Motor neuron (in vitro differentiated cells): ENCODE results near the gene SMCO3. TPM values are rescaled to one million over a fixed set of nuclear protein-coding genes. Genes with fewer than 3 reads are reported as not detected.

ENCODE experiments used
- ATAC-seq, 8 experiments: fragments of 200-7000 bp; cut with Tn5 transposase; replicated peaks in 6 of 8; 2 replicates each; pipeline ENCODE4 v1.8.0; 2021; ENCODE audit warnings: mild to moderate bottlenecking in 8 of 8, moderate library complexity in 8 of 8
- H3K27ac ChIP-seq, 2 donors: fragments of 250-450 bp; sonication (Bioruptor Pico); 2 replicates each; pipeline ENCODE4 v1.9.0; 2021; ENCODE audit warnings: antibody characterized with exemption in 2 of 2, mild to moderate bottlenecking in 2 of 2, moderate library complexity in 1 of 2
- H3K4me1 ChIP-seq, 2 donors: fragments of 250-450 bp; sonication (Bioruptor Pico); replicated peaks in 1 of 2; 2 replicates each; pipeline ENCODE4 v1.6.1; 2021; ENCODE audit warnings: antibody characterized with exemption in 2 of 2, mild to moderate bottlenecking in 2 of 2, moderate library complexity in 1 of 2
- H3K4me3 ChIP-seq, 5 donors: fragments of 250-450 bp; sonication (Bioruptor Pico); 2 replicates each; pipeline ENCODE4 v1.9.0; 2021; ENCODE audit warnings: antibody characterized with exemption in 5 of 5, mild to moderate bottlenecking in 5 of 5, moderate library complexity in 4 of 5
- WGBS, 10 experiments: fragments of 450-650 bp; shearing (Covaris generic); methylation state at CpG; one replicate each; pipeline ENCODE4 v1.0.0; 2022; 5-methylcytosine and 5-hydroxymethylcytosine counted together
- in situ Hi-C, 9 experiments: fragments of 400-800 bp; cut with MboI; loops; one replicate each; pipeline ENCODE4 v1.15.0; 2021; ENCODE audit warnings: low sequenced_read_pairs in 9 of 9, low pct_unique_long_range_greater_than_20kb in 2 of 9; ENCODE audit not compliant: unreplicated experiment in 9 of 9
- total RNA-seq, 8 experiments: library from RNA; unstranded; fragments of 300-600 nt; gene quantifications; 2 replicates each; pipeline versions ENCODE4 v1.2.3 to v1.2.4, GENCODE V29; 2022

SMCO3 gene
- total RNA-seq, 8 experiments from 2014 or later, result 0.41 to 14.0 (median 0.75) TPM

GRCh38 chr12:14825256-14825655 is 11.3 kb upstream of the SMCO3 start:
- in situ Hi-C loops, result loop anchor here in 6 of 9 experiments (25.0 kb wide), 4 partner anchors 162 to 712 kb away; partner anchors contain the start of gene RERG (in 4 of the 6)
- H3K4me3 ChIP-seq, result no peak overlapping the region
- H3K27ac ChIP-seq, result no peak overlapping the region
- H3K4me1 ChIP-seq, result no peaks in the 10 kb centered on the region
- peak in 2 of 8 experiments; percentile 67 to 78 for ATAC-seq

DNA sequence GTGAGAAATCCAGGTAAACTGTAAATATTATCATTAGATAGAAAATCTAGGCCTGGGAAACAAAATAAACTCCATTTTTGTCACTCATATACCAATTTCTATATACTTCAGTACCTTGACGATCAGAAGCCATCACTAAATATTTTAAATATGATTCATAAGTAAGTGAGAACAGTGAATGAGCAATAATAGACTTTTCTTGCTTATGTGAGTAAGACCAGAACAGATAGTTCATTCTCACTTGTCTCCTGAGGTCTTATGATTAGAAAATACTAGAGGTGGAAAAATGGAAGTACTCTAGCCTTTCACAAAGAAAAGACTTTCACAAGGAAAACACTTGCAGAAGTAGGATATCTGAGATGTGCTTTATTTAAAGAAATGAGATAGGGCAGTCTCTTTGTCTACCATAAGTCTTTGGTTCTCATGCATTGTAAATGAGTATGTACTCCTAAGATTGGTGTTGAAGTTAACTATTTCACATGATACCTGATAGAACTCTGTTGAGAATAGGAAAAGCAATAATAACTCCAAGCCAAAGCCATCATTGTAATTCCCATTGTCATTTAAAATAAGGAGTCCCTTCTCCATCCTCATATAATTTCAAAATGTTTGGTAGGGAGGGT is 10.1 kb upstream of the SMCO3 start:
- in situ Hi-C loops, result no loop called here
- no peaks in the 10 kb centered on the region for H3K4me1 ChIP-seq
- 13 to 100% (median 67%) methylated on average over 1 of the region's 1 CpG; no CpG with 5 or more reads in 3 of the 10 experiments for WGBS, 10 experiments
- no peak overlapping the region for H3K27ac ChIP-seq
- no peak overlapping the region for H3K4me3 ChIP-seq
- ATAC-seq, result no peak

DNA sequence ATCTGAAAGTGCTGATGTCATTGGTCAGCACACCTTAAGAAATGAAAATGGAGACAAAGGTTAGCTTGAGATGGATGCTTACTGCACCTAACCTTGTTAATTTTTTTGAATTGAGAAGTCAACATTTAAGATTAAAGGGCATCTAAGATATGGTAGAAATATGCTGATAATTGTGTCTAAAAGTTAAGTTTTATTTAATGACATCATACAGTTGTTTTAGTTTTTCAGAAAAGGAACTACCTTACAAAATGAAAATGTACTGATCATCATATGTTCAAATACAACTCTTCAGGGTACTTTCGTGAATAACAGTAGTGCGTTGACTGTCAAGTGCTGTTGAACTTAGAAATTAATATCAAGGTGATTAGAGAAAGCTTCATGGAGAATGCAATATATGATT is 2.5 kb downstream of the SMCO3 start:
- Histone ChIP-seq H3K27ac (no peak overlapping the region), H3K4me3 (no peak overlapping the region), H3K4me1 (no peaks in the 10 kb centered on the region)
- ATAC-seq, result no peak
- in situ Hi-C loops, result no loop called here
- WGBS, 10 experiments, result 63 to 100% (median 94%) methylated on average over 2 of the region's 2 CpGs

GRCh38 chr12:14810953-14811483 is 3.0 kb downstream of the SMCO3 start:
- ATAC-seq, result peak in 2 of 8 experiments; percentile 35 to 47
- no peaks in the 10 kb centered on the region for H3K4me1 ChIP-seq
- WGBS, 10 experiments, result 80 to 100% (median 85%) methylated on average over 1 of the region's 1 CpG; no CpG with 5 or more reads in 4 of the 10 experiments
- H3K4me3 ChIP-seq, result no peak overlapping the region
- H3K27ac ChIP-seq, result no peak overlapping the region
- in situ Hi-C loops, result no loop called here

DNA sequence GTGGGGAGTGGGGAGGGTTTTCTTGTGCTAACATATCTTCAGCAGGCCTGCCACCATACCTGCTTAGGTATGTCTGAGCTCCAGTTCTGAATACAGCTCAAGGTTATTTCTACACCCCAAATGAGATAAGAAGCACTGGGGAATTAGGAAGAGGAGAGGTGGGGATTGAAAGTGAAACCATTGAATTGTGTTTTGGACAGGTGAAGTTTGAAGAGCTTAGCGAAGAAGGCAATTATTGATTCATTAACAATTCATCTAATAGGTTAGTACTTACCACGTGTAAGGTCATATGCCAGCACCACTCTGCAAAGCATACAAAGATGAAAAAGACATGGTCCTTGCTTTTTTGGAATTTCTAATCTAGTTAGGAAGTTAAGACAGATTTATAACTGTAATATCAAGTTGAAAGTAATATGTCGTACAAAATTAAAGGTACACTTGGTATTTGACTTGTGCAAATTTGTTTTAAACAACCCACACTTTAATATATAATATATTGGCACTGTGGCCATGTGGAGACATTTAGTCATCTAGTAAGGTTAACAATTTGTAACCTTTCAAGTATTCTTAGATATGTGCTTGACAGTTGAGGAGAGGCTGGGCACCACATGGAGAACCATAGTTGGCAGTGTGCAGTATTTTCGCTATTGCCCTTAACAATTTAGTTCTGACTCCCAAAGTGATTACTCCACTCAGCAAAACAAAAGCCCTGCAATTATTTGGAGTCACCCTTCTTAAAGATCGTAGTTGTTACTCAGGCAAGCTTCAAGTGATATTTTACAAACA is 3.6 kb downstream of the SMCO3 start:
- in situ Hi-C loops, result no loop called here
- ATAC-seq, result no peak
- no peak overlapping the region for H3K27ac ChIP-seq
- no peak overlapping the region for H3K4me3 ChIP-seq
- no peaks in the 10 kb centered on the region for H3K4me1 ChIP-seq
- WGBS, 10 experiments, result 29 to 100% (median 88%) methylated on average over 1 to 5 of the region's 5 CpGs

DNA sequence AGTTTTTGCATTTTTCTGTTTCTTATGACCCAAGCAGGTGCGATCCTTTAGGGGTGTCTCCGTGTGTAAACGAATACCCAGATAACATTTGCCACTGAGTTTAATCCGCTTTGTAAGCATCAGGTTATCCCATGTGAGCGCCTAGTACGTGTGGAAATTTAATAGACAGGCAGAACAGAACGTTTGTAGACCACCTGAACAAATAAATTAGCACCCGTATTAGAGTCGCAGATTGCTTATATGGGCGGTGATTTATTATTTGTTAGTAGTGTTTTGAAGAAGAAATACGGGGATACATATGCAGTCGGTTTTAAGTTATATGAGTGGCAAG is 10.2 kb downstream of the SMCO3 start:
- peak overlapping the region; percentile 50 to 97 (median 94) for H3K4me3 ChIP-seq
- WGBS, 10 experiments, result 0 to 20% (median 0%) methylated on average over 1 to 12 of the region's 12 CpGs; no CpG with 5 or more reads in 1 of the 10 experiments
- in situ Hi-C loops, result no loop called here
- peaks cover 2 to 21% of the 10 kb centered on the region in 2 donors for H3K4me1 ChIP-seq
- peak overlapping the region; percentile 59 to 79 for H3K27ac ChIP-seq
- ATAC-seq, result peak; percentile 13 to 36 (median 29)

- ATAC-seq, result peak; percentile 97 to 100 (median 99)
- peak within 1 kb of the TSS; percentile 68 to 97 (median 94) for H3K4me3 ChIP-seq
- in situ Hi-C loops, result no loop called here
- H3K4me1 ChIP-seq, result peaks cover 2 to 21% of the 10 kb centered on the region in 2 donors
- peak within 1 kb of the TSS; percentile 92 to 94 for H3K27ac ChIP-seq
- WGBS, 10 experiments, result 0 to 1% (median 0%) methylated on average over 3 to 25 of the region's 50 CpGs; no CpG with 5 or more reads in 1 of the 10 experiments
Observed at GRCh38 chr12:14803011-14803829, 10.8 kb downstream of the SMCO3 start, which contains the start of the genes C12orf60 and WBP11. Gene C12orf60, plus strand, starts transcription at chr12:14803670. Its CDS starts 19,266 bp downstream, at chr12:14822936. Gene WBP11, minus strand, starts transcription at chr12:14803478. Its CDS starts 2,095 bp downstream, at chr12:14801383.

- Histone ChIP-seq H3K4me3 (peak overlapping the region; percentile 68 to 97 (median 94)), H3K27ac (peak overlapping the region; percentile 92 to 94), H3K4me1 (peaks cover 2 to 21% of the 10 kb centered on the region in 2 donors)
- 0 to 28% (median 1%) methylated on average over 1 to 6 of the region's 7 CpGs; no CpG with 5 or more reads in 4 of the 10 experiments for WGBS, 10 experiments
- in situ Hi-C loops, result no loop called here
- ATAC-seq, result no peak
Observed at GRCh38 chr12:14802721-14803010, 11.3 kb downstream of the SMCO3 start.

- Histone ChIP-seq H3K27ac (no peak overlapping the region), H3K4me3 (peak overlapping the region; percentile 68 to 97 (median 94)), H3K4me1 (peaks cover 2 to 21% of the 10 kb centered on the region in 2 donors)
- WGBS, 10 experiments, result 28 to 90% (median 71%) methylated on average over 2 to 4 of the region's 4 CpGs; no CpG with 5 or more reads in 1 of the 10 experiments
- in situ Hi-C loops, result no loop called here
- no peak for ATAC-seq
Observed at GRCh38 chr12:14802247-14802646, 11.7 kb downstream of the SMCO3 start.

- no peak overlapping the region for H3K27ac ChIP-seq
- in situ Hi-C loops, result no loop called here
- H3K4me1 ChIP-seq, result no peaks in the 10 kb centered on the region
- no peak overlapping the region for H3K4me3 ChIP-seq
- no peak for ATAC-seq
- WGBS, 10 experiments, result 67 to 100% (median 86%) methylated on average over 1 to 4 of the region's 4 CpGs; no CpG with 5 or more reads in 1 of the 10 experiments
Observed at GRCh38 chr12:14795028-14795448, 18.9 kb downstream of the SMCO3 start.

GRCh38 chr12:14785568-14785967 is 28.4 kb downstream of the SMCO3 start:
- no peak for ATAC-seq
- no peaks in the 10 kb centered on the region for H3K4me1 ChIP-seq
- no peak overlapping the region for H3K4me3 ChIP-seq
- in situ Hi-C loops, result no loop called here
- WGBS, 10 experiments, result 67 to 100% (median 96%) methylated on average over 2 to 3 of the region's 3 CpGs; no CpG with 5 or more reads in 2 of the 10 experiments
- no peak overlapping the region for H3K27ac ChIP-seq

- in situ Hi-C loops, result no loop called here
- WGBS, 10 experiments, result 94 to 100% (median 100%) methylated on average over 2 of the region's 2 CpGs; no CpG with 5 or more reads in 4 of the 10 experiments
- no peak for ATAC-seq
- Histone ChIP-seq H3K4me3 (no peak overlapping the region), H3K27ac (no peak overlapping the region), H3K4me1 (no peaks in the 10 kb centered on the region)
Observed at GRCh38 chr12:14784471-14784870, 29.5 kb downstream of the SMCO3 start.

DNA sequence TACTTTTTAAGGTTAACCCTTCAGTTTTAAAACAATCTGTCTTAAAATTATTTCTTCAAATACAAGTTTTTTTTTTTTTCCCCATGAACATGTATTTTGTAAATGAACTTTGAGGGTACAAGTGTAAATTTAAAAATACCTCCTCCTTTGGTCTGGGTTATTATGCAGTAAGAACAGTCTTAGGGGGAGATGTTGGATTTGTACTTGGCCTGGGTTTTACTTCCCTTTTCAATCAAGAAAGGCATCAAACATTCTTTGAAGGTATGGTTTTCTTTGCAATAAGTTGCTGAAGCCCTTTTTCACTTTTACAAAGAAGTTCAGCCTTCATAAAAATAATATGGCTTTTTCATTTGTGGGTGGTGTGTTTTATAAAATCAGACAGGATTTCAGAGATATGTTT is 31.2 kb downstream of the SMCO3 start:
- no peak overlapping the region for H3K4me3 ChIP-seq
- in situ Hi-C loops, result no loop called here
- H3K4me1 ChIP-seq, result no peaks in the 10 kb centered on the region
- ATAC-seq, result no peak
- H3K27ac ChIP-seq, result no peak overlapping the region
